HEK293 (cell line): Measurements from ENCODE around the gene DPYD.

Source experiments
- CTCF ChIA-PET: fragments of 350-600 bp; formaldehyde crosslinking; extraction: SDS; loops from one replicate; lab custom pipeline; 2021; ENCODE audit warnings: antibody characterized with exemption; lab: Yijun Ruan, JAX
- POLR2A ChIA-PET: fragments of 300-600 bp; formaldehyde crosslinking; extraction: SDS; loops from one replicate; lab custom pipeline; 2020; ENCODE audit warnings: antibody characterized with exemption, inconsistent platforms; lab: Yijun Ruan, JAX
- H3K27ac ChIP-seq: fragments of 200-500 bp; sonication (Bioruptor generic); 2 replicates; pipeline ENCODE4 v1.5.1; 2014; ENCODE audit warnings: low read depth, low read length, control low read depth, inconsistent platforms; ENCODE audit errors: extremely low read depth
- H3K36me3 ChIP-seq, 2 experiments: fragments of 200-500 bp in 1 of 2; sonication (Bioruptor generic) in 1 of 2; 1 replicate in 1 of 2; 2 replicates in 1 of 2; pipeline ENCODE4 v1.5.1; 2014 to 2017; ENCODE audit warnings: inconsistent platforms in 2 of 2, low read length in 2 of 2; ENCODE audit not compliant: control insufficient read depth in 2 of 2, insufficient read depth in 1 of 2
- H3K4me1 ChIP-seq: fragments of 200-500 bp; sonication (Bioruptor generic); 2 replicates; pipeline ENCODE4 v1.5.1; 2014; ENCODE audit warnings: mild to moderate bottlenecking, low read length, inconsistent platforms; ENCODE audit not compliant: control insufficient read depth, insufficient read depth
- H3K4me3 ChIP-seq: 2 replicates; pipeline ENCODE4 v1.5.1; 2011; ENCODE audit warnings: low read depth, mild to moderate bottlenecking, control low read depth, low read length, moderate library complexity
- H3K9me3 ChIP-seq: fragments of 200-500 bp; sonication (Bioruptor generic); 2 replicates; pipeline ENCODE4 v1.5.1; 2014; ENCODE audit warnings: low read depth, low read length, inconsistent platforms; ENCODE audit not compliant: control insufficient read depth, insufficient read depth
- HIC1 ChIP-seq: fragments of 450-650 bp; formaldehyde crosslinking; IDR thresholded peaks from 2 replicates; pipeline ENCODE4 v1.5.1; 2016; ENCODE audit warnings: missing biosample characterization, missing genetic modification characterization
- KLF8 ChIP-seq: fragments of 450-650 bp; formaldehyde crosslinking; IDR thresholded peaks from 2 replicates; pipeline ENCODE4 v1.5.1; 2016; ENCODE audit warnings: missing biosample characterization, missing genetic modification characterization
- PRDM10 ChIP-seq: fragments of 450-650 bp; formaldehyde crosslinking; IDR thresholded peaks from 2 replicates; pipeline ENCODE4 v1.5.1; 2016; ENCODE audit warnings: missing biosample characterization, missing genetic modification characterization
- SETDB1 ChIP-seq: IDR thresholded peaks from one replicate; pipeline ENCODE4 v1.6.1; 2017; ENCODE audit warnings: mild to moderate bottlenecking, low read length, moderate library complexity, mixed read lengths; ENCODE audit not compliant: insufficient read length
- ZFHX2 ChIP-seq: fragments of 450-650 bp; formaldehyde crosslinking; conservative IDR thresholded peaks from 2 replicates; pipeline ENCODE4 v1.5.1; 2016; ENCODE audit warnings: missing biosample characterization, missing genetic modification characterization
- ZNF133 ChIP-seq: fragments of 450-650 bp; formaldehyde crosslinking; IDR thresholded peaks from 2 replicates; pipeline ENCODE4 v1.5.1; 2016; ENCODE audit warnings: missing biosample characterization, missing genetic modification characterization
- ZNF157 ChIP-seq: fragments of 450-650 bp; formaldehyde crosslinking; IDR thresholded peaks from 2 replicates; pipeline ENCODE4 v1.5.1; 2016; ENCODE audit warnings: missing biosample characterization, missing genetic modification characterization
- ZNF266 ChIP-seq: fragments of 450-650 bp; formaldehyde crosslinking; IDR thresholded peaks from 2 replicates; pipeline ENCODE4 v1.5.1; 2016; ENCODE audit warnings: missing biosample characterization, missing genetic modification characterization, low read depth
- ZNF341 ChIP-seq: fragments of 450-650 bp; formaldehyde crosslinking; IDR thresholded peaks from 2 replicates; pipeline ENCODE4; 2016; ENCODE audit warnings: low read depth, missing biosample characterization, missing genetic modification characterization
- ZNF473 ChIP-seq: fragments of 450-650 bp; formaldehyde crosslinking; IDR thresholded peaks from 2 replicates; pipeline ENCODE4 v1.5.1; 2017; ENCODE audit warnings: missing biosample characterization, missing genetic modification characterization
- ZNF596 ChIP-seq: fragments of 450-650 bp; IDR thresholded peaks from 2 replicates; pipeline ENCODE4 v1.5.0; 2018; ENCODE audit warnings: missing biosample characterization, mild to moderate bottlenecking, missing genetic modification characterization, moderate library complexity
- ZNF654 ChIP-seq: fragments of 450-650 bp; formaldehyde crosslinking; IDR thresholded peaks from 2 replicates; pipeline ENCODE4 v1.5.1; 2016; ENCODE audit warnings: low read depth, missing biosample characterization, missing genetic modification characterization
- ZNF704 ChIP-seq: fragments of 450-650 bp; formaldehyde crosslinking; IDR thresholded peaks from 2 replicates; pipeline ENCODE4 v1.5.1; 2016; ENCODE audit warnings: missing biosample characterization, missing genetic modification characterization
- ZNF792 ChIP-seq: fragments of 450-650 bp; formaldehyde crosslinking; IDR thresholded peaks from 2 replicates; pipeline ENCODE4 v1.5.1; 2016; ENCODE audit warnings: missing biosample characterization, missing genetic modification characterization
- TF ChIP-seq, protein P1 (sequence below): fragments of 450-650 bp; IDR thresholded peaks from 2 replicates; pipeline ENCODE4 v1.5.1; 2018; ENCODE audit warnings: missing biosample characterization, mild to moderate bottlenecking, missing genetic modification characterization
- TF ChIP-seq, protein P2 (sequence below): fragments of 450-650 bp; formaldehyde crosslinking; IDR thresholded peaks from 2 replicates; pipeline ENCODE4 v1.5.1; 2016; ENCODE audit warnings: missing biosample characterization, missing genetic modification characterization

Gene DPYD

DNA sequence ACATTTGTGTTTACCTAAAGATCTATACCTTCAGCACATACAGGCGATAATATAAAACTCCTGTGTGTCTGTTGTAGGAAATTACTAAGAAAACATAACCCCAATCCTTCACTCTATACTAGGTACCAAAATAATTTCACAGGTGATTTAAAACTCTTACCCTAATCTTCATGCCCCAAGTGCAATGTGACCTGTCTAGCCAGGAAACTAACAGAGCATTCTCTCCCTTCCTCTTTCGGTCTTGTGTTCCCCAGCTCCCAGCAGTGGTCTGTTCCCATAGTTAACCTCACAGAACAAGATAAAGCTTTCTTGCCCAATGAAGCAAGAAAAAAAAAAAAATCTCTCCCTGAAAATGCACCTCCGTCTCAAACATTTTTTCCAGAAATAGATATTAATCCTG lies 493.5 kb downstream of the DPYD start:
- Histone ChIP-seq H3K4me3 (no peak overlapping the region), H3K4me1 (no peaks in the 10 kb centered on the region), H3K9me3 (no peaks in the 10 kb centered on the region), H3K27ac (no peak overlapping the region), H3K36me3 (no peaks in the 10 kb centered on the region)
- CTCF ChIA-PET: no interaction called here
- TF ChIP-seq SETDB1: no peak
- TF ChIP-seq ZNF473 (tag by site-specific recombination): no peak
- no peak for TF ChIP-seq ZNF792
- TF ChIP-seq, protein P1, sequence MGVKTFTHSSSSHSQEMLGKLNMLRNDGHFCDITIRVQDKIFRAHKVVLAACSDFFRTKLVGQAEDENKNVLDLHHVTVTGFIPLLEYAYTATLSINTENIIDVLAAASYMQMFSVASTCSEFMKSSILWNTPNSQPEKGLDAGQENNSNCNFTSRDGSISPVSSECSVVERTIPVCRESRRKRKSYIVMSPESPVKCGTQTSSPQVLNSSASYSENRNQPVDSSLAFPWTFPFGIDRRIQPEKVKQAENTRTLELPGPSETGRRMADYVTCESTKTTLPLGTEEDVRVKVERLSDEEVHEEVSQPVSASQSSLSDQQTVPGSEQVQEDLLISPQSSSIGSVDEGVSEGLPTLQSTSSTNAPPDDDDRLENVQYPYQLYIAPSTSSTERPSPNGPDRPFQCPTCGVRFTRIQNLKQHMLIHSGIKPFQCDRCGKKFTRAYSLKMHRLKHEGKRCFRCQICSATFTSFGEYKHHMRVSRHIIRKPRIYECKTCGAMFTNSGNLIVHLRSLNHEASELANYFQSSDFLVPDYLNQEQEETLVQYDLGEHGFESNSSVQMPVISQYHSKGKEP (tag by site-specific recombination): no peak
- no peak for TF ChIP-seq ZNF704 (tag by site-specific recombination)
- no peak for TF ChIP-seq ZFHX2 (tag by site-specific recombination)
- TF ChIP-seq ZNF596 (tag by site-specific recombination): no peak
- no peak for TF ChIP-seq HIC1
- TF ChIP-seq ZNF266 (tag by site-specific recombination): no peak
- no peak for TF ChIP-seq ZNF133 (tag by site-specific recombination)
- TF ChIP-seq ZNF654: no peak
- POLR2A ChIA-PET: no interaction called here

- H3K9me3 ChIP-seq: no peaks in the 10 kb centered on the region
- ChIA-PET CTCF (no interaction called here), POLR2A (no interaction called here)
- TF ChIP-seq PRDM10 (tag by site-specific recombination): no peak
- no peak for TF ChIP-seq ZNF341 (tag by site-specific recombination)
- TF ChIP-seq ZNF157: no peak
- no peak for TF ChIP-seq KLF8
- TF ChIP-seq, protein P2, sequence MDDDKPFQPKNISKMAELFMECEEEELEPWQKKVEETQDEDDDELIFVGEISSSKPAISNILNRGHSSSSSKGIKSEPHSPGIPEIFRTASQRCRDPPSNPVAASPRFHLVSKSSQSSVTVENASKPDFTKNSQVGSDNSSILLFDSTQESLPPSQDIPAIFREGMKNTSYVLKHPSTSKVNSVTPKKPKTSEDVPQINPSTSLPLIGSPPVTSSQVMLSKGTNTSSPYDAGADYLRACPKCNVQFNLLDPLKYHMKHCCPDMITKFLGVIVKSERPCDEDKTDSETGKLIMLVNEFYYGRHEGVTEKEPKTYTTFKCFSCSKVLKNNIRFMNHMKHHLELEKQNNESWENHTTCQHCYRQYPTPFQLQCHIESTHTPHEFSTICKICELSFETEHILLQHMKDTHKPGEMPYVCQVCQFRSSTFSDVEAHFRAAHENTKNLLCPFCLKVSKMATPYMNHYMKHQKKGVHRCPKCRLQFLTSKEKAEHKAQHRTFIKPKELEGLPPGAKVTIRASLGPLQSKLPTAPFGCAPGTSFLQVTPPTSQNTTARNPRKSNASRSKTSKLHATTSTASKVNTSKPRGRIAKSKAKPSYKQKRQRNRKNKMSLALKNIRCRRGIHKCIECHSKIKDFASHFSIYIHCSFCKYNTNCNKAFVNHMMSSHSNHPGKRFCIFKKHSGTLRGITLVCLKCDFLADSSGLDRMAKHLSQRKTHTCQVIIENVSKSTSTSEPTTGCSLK: no peak
- no peaks in the 10 kb centered on the region for H3K36me3 ChIP-seq
- no peak overlapping the region for H3K27ac ChIP-seq
- no peak overlapping the region for H3K4me3 ChIP-seq
- no peaks in the 10 kb centered on the region for H3K4me1 ChIP-seq
These were observed 496.6 kb downstream of the DPYD start for GRCh38 chr1:97424209-97424608.
